HS-5 (cell line): ENCODE measurements around the gene ZAR1.
"Not testable (repeated sequence)": the region's sequence is repeated elsewhere in the genome, so short reads cannot be mapped to it uniquely, and the experiment has no call there.

ENCODE experiments used
- DNase-seq: peaks from one replicate; pipeline ENCODE4 v3.0.0-alpha.2; 2012; ENCODE audit warnings: low read depth

The ZAR1 gene

GRCh38 chr4:48490012-48490679 is at the start of gene ZAR1:
Gene ZAR1 (plus strand): TSS chr4:48490252. CDS start chr4:48490292, 40 bp downstream.
- DNase-seq = no peak

DNA sequence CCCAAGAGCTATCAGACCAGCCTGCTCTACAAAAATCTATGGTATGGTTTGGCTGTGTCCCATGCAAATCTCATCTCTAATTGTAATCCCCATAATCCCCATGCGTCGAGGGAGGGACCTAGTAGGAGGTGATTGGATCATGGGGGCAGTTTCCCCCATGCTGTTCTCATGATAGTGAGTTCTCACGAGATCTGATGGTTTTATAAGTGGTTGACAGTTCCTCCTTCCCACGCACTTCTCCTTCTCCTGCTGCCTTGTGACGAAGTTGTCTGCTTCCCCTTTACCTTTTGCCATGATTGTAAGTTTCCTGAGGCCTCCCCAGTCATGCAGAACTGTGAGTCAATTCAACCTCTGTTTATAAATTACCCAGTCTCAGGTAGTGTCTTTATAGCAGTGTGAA is 49.1 kb upstream of the ZAR1 start:
- not testable (repeated sequence) for DNase-seq

- no peak for DNase-seq
Measured at GRCh38 chr4:48445704-48446103, 44.3 kb upstream of the ZAR1 start.

DNA sequence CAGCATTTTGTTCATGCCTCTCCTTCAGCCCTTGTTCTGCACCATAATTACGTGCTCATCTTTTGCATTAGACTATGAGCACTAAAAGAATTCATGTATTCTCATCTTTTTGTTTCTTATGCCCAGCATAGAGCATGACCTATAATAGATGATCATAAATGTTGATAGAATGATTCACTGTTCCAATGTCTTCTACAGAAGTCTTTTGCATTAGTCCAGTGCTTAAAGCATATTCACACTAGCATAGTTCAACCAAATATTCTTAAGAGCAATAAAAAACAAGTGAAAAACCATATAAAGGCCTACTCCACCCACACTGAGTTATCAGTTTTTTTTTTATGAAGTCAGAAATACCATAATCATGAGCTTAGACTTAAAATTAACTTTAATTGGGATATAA is 43.4 kb upstream of the ZAR1 start:
- no peak for DNase-seq

DNA sequence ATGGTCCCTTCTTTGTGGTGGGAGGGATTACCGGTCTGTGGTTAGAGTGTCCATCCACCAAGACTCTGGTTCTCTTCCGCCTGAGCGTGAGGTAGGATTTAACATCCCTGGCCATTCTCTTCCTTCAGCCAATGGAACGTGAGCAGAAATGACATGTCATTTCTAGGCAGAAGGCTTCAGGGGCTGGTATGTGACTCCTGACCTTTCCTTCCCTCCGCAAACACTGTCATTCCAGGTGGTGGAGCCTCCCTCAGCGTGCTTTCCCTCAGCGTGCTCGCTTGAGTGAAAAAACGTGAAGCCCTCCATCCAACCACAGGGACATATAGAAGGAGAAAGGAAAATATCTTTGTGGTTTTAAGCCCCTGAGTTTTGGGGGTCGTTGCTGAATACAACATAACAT is 40.9 kb upstream of the ZAR1 start:
- no peak for DNase-seq

DNA sequence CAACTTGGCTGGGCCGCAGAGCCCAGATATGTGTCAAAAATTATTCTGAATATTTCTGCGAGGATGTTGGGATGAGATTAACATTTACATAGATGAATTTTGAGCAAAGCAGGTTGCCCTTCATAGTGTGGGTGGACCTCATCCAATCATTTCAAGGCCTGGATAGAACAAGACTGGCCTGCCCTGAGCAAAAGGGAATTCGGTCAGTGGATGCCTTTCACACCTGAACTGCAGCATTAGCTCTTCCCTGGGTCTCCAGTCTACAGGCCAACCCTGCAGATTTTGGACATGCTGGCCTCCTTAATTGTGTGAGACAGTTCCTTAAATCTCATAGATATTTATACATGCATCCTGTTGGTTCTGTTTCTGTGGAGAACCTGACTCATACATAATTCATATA is 39.3 kb upstream of the ZAR1 start:
- no peak for DNase-seq

- not testable (repeated sequence) for DNase-seq
Measured at GRCh38 chr4:48451656-48452055, 38.4 kb upstream of the ZAR1 start.

DNA sequence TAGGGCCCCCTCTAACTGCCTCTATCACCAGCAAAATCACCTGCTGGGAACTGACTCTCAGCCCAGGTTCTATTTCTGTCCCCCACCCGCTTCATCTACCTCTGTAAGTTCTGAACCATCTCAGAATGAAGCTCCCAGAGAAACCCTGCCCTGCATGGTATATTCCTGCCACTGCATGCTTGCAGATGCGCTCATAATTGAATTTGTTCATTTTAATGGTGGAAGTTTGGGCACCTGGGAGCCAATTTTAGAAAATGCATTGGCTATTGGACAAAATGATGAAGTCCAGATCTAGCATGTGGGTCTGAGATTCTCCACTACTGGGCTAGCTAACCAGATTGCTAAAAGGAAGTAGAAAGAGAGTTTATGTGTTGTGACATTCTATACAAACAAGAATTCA is 35.5 kb upstream of the ZAR1 start:
- DNase-seq = no peak

DNA sequence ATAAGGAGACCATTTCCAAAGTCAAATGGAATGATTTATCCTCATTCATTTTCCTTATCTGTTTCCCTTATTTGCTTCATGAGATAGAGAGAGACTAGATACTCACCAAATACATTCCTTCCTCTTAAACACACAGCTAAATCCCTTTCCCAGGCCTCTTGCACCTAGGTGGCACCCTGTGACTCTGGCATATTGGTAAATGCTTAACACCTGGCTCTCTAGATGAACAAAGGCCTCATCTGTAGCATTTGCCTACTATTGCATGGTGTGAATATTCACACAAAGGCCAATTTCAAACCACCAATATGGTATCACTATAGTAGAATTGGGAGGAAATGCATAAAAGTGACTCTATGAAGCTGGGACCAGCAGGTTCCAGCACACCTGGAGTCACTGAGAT is 29.1 kb upstream of the ZAR1 start:
- DNase-seq = no peak

DNA sequence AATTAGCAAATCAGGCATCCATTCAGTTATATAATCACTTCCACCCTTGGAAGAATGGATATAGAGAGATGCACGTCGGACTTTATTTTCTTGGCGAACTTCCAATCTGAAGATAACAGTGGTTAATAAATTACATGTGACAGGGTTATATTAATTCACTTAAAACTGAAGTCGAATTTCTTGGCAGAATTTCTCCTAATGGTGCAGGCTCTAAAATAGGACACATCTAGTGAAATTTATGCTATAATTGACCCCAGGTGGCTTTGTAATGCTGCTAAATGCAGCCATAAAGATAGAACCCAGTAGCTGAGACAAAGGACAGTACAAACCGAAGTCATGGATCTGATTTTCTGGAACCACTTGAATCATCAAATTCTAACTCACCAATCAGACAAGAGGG is 27.7 kb upstream of the ZAR1 start:
- DNase-seq = no peak

DNA sequence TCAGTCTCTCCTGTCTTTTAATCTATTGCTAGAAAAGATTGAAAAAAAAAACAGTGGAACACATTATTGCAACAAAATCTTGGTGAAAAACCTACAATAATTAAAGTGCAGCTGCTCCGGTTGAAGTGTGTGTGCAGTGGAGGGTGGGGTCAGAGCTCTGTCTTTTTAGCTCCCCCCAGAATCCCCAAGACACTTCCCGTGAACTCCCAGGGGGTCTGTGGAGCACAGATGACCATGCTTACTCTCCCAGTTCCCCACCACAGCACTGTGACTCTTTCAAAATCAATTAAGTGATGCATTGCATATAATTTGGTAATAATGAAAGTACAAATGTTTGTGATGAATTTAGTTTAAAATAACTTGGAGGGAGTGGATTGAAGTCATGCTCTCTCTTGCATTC is 22.6 kb upstream of the ZAR1 start:
- no peak for DNase-seq

DNA sequence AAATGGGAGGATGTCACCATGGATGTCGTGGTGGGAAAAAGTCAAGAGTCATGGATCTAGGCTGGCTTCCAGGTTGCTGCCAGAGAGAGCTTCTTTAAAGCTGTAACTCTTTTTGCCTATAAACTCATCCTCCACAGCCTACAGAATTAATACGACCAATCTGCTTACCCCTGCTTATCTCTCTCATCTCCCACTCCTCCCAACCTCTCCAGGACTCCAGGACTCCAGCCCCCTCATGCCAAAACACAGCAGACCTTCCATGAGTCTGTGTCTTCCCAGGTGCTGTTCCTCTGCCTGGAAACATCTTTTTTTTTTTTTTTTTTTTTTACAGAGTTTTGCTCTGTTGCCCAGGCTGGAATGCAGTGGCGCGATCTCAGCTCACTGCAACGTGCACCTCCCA is 22.2 kb upstream of the ZAR1 start:
- DNase-seq = no peak

GRCh38 chr4:48470137-48470536 is 19.9 kb upstream of the ZAR1 start:
- no peak for DNase-seq

- DNase-seq = no peak
Measured at GRCh38 chr4:48470570-48470969, 19.5 kb upstream of the ZAR1 start.

GRCh38 chr4:48472794-48473193 is 17.3 kb upstream of the ZAR1 start:
- DNase-seq = no peak

DNA sequence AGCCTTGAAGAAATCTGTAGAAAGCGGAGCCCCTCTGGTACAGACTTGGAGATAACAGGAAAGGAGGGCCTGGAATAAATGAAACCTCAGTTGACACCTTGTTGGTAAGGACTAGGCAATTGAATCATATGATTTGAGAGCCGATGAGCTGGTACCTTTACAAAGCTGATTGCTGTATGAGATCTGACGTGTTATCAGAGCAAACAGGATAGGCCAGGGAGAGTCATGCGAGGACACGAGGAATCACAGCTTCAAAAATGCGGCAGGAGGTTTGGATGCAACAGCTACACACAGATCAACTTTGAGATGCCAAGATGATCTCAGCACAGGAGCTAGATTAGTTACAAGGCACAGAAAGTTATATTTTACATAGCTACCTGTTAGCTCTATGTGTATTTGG is 14.3 kb upstream of the ZAR1 start:
- no peak for DNase-seq

DNA sequence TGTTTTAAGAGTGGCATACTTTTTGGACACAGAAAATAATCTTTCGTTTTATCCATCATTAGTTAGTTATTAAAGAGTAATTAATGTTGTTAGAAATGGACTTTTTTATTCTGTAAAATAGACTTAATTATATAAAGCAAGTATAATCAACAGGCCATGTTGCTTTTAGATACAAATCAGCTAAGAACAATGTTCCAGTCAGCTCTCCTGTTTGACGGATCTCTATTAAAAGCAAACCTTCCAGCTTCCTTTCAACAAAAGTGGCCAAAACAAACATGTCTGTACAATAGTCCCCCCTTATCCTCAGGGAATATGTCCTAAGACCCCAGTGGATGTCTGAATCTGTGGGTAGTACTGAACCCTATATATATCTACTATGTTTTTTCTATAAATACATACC is 11.8 kb upstream of the ZAR1 start:
- no peak for DNase-seq

DNA sequence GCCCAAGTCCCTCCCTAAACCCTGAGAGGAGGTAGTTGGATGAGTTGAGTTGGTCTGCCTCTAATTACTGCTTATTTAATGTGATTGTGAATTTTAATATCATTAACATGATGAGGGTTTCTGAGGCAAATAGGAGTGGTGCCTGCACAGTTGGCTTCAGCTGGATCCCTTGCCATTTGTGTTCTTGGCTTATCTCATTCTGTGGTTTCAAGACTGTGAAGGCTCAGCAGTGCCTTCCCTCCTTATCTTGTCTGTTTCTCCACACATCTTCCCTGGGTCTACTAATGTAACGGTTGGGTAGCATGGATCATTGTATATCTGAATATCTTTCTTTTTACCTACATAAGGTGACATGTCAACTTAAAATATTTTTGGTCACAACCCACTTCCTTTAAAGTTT is 8.5 kb upstream of the ZAR1 start:
- no peak for DNase-seq

DNA sequence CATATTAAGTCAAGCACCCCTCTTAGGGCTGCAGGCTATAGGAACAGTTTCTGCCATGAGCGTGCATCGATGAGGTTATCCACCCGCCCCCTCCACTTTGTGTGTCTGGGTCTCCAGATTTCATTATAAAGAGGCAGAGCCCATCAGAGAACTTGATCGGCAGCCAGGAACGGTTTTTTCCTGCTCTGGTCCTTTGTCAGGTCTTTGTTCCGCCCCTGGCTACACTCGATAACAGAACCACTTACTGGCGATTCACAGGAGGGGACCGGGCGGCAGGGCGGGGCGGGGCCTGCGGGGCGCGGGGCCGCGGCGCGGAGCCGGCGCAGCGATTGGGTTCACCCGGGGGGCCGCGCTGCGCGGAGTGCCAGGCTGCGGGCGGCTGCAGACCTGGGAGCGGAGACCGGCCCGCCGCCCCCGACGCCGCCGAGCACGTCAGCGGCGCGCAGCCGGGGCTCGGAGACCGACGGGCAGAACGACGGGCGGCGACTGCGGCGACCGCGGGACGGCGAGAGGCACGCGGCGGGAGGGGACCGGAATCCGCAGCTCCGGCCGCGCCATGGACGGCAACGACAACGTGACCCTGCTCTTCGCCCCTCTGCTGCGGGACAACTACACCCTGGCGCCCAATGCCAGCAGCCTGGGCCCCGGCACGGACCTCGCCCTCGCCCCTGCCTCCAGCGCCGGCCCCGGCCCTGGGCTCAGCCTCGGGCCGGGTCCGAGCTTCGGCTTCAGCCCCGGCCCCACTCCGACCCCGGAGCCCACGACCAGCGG is 6.9 kb upstream of the ZAR1 start, which contains the start of gene SLC10A4:
Gene SLC10A4, plus strand, starts transcription at position 338 of the 771 bp plus-strand sequence. Its CDS starts 219 bp downstream, at position 557.
- no peak for DNase-seq

- DNase-seq = no peak
Measured at GRCh38 chr4:48483777-48484493, 6.1 kb upstream of the ZAR1 start.

- no peak for DNase-seq
Measured at GRCh38 chr4:48484494-48485168, 5.4 kb upstream of the ZAR1 start.

GRCh38 chr4:48489683-48490011 is 405 bp upstream of the ZAR1 start:
- no peak for DNase-seq
